H9 (cell line): ENCODE data around the gene TMEM161B. TPM values are rescaled to one million over a fixed set of nuclear protein-coding genes. Genes with fewer than 3 reads are reported as not detected.

Source experiments
- DNase-seq: peaks from one replicate; pipeline ENCODE4 v3.0.0-alpha.2; 2017
- H2AFZ ChIP-seq: one replicate; pipeline ENCODE4 v1.6.1; 2013; ENCODE audit warnings: mild to moderate bottlenecking, low read length, control low read depth, moderate library complexity
- H2AK5ac ChIP-seq: 2 replicates; pipeline ENCODE4 v1.6.1; 2013; ENCODE audit warnings: low read length, control low read depth, mixed read lengths; ENCODE audit not compliant: insufficient read length
- H2BK120ac ChIP-seq: one replicate; pipeline ENCODE4 v1.6.1; 2013; ENCODE audit warnings: low read depth, mild to moderate bottlenecking, low read length, control low read depth, inconsistent platforms; ENCODE audit not compliant: poor library complexity, severe bottlenecking
- H2BK12ac ChIP-seq: 2 replicates; pipeline ENCODE4 v1.6.1; 2013; ENCODE audit warnings: low read length, control low read depth, mixed read lengths, low read depth; ENCODE audit not compliant: insufficient read length
- H2BK15ac ChIP-seq: 2 replicates; pipeline ENCODE4 v1.6.1; 2013; ENCODE audit warnings: low read depth, low read length, control low read depth
- H2BK20ac ChIP-seq: one replicate; pipeline ENCODE4 v1.6.1; 2013; ENCODE audit warnings: low read depth, mild to moderate bottlenecking, low read length, control low read depth, inconsistent platforms; ENCODE audit not compliant: poor library complexity, severe bottlenecking
- H2BK5ac ChIP-seq: 2 replicates; pipeline ENCODE4 v1.6.1; 2013; ENCODE audit warnings: low read length, control low read depth, mixed read lengths; ENCODE audit not compliant: insufficient read length
- H3K14ac ChIP-seq: 2 replicates; pipeline ENCODE4 v1.6.1; 2013; ENCODE audit warnings: low read length, control low read depth; ENCODE audit not compliant: insufficient read depth
- H3K18ac ChIP-seq: 2 replicates; pipeline ENCODE4 v1.6.1; 2013; ENCODE audit warnings: low read depth, mild to moderate bottlenecking, mixed read lengths, low read length, control low read depth; ENCODE audit not compliant: insufficient read length
- H3K23ac ChIP-seq: 2 replicates; pipeline ENCODE4 v1.6.1; 2013; ENCODE audit warnings: low read length, control low read depth, mixed read lengths, low read depth; ENCODE audit not compliant: insufficient read length
- H3K23me2 ChIP-seq: 2 replicates; pipeline ENCODE4 v1.6.1; 2013; ENCODE audit warnings: low read depth, mild to moderate bottlenecking, mixed read lengths, low read length, control low read depth; ENCODE audit not compliant: insufficient read length, poor library complexity, severe bottlenecking
- H3K27ac ChIP-seq: 2 replicates; pipeline ENCODE4 v1.5.1; 2013; ENCODE audit warnings: low read length, control low read depth, mixed read lengths, low read depth; ENCODE audit not compliant: insufficient read length
- H3K27me3 ChIP-seq: 2 replicates; pipeline ENCODE4 v1.6.1; 2013; ENCODE audit warnings: low read length, control low read depth, inconsistent platforms; ENCODE audit not compliant: insufficient read depth
- H3K4ac ChIP-seq: 2 replicates; pipeline ENCODE4 v1.6.1; 2013; ENCODE audit warnings: low read depth, mild to moderate bottlenecking, control low read depth, inconsistent platforms, low read length, moderate library complexity
- H3K4me1 ChIP-seq: 2 replicates; pipeline ENCODE4 v1.6.1; 2013; ENCODE audit warnings: low read length, control low read depth, inconsistent platforms; ENCODE audit not compliant: insufficient read depth
- H3K4me2 ChIP-seq: 2 replicates; pipeline ENCODE4 v1.6.1; 2013; ENCODE audit warnings: low read length, control low read depth, mixed read lengths; ENCODE audit not compliant: insufficient read length, insufficient read depth
- H3K56ac ChIP-seq: 2 replicates; pipeline ENCODE4 v1.6.1; 2013; ENCODE audit warnings: low read depth, mild to moderate bottlenecking, mixed read lengths, low read length, control low read depth; ENCODE audit not compliant: insufficient read length
- H3K79me1 ChIP-seq: 2 replicates; pipeline ENCODE4 v1.6.1; 2013; ENCODE audit warnings: low read depth, mild to moderate bottlenecking, moderate library complexity, low read length, control low read depth, inconsistent platforms; ENCODE audit not compliant: insufficient read depth, poor library complexity, severe bottlenecking
- H3K79me2 ChIP-seq: 2 replicates; pipeline ENCODE4 v1.6.1; 2013; ENCODE audit warnings: low read length, control low read depth, inconsistent platforms; ENCODE audit not compliant: insufficient read depth
- H3K9ac ChIP-seq: 2 replicates; pipeline ENCODE4 v1.6.1; 2013; ENCODE audit warnings: low read length, control low read depth, mixed read lengths; ENCODE audit not compliant: insufficient read length; ENCODE audit errors: extremely low read depth
- H3K9me3 ChIP-seq: one replicate; pipeline ENCODE4 v1.6.1; 2013; ENCODE audit warnings: low read depth, low read length, inconsistent platforms; ENCODE audit not compliant: control insufficient read depth
- H3T11ph ChIP-seq: one replicate; pipeline ENCODE4 v1.6.1; 2013; ENCODE audit warnings: mild to moderate bottlenecking, low read length, control low read depth, inconsistent platforms
- H4K20me1 ChIP-seq: one replicate; pipeline ENCODE4 v1.6.1; 2013; ENCODE audit not compliant: control insufficient read depth, insufficient read length, insufficient read depth
- H4K5ac ChIP-seq: 2 replicates; pipeline ENCODE4 v1.6.1; 2013; ENCODE audit warnings: low read depth, mild to moderate bottlenecking, mixed read lengths, low read length, control low read depth; ENCODE audit not compliant: insufficient read length
- H4K8ac ChIP-seq: replicated peaks from 2 replicates; pipeline ENCODE4 v1.6.1; 2013; ENCODE audit warnings: low read length, control low read depth, mixed read lengths, low read depth; ENCODE audit not compliant: insufficient read length
- H4K91ac ChIP-seq: 2 replicates; pipeline ENCODE4 v1.6.1; 2013; ENCODE audit warnings: low read depth, mild to moderate bottlenecking, moderate library complexity, mixed read lengths, low read length, control low read depth; ENCODE audit not compliant: insufficient read length
- H3K27ac Mint-ChIP-seq, 3 experiments: 2 replicates in 2 of 3; 3 replicates in 1 of 3; pipeline ENCODE4 v1.8.0; 2020 to 2021; ENCODE audit warnings: mixed read lengths in 3 of 3, mild to moderate bottlenecking in 1 of 3, moderate library complexity in 1 of 3
- H3K27me3 Mint-ChIP-seq: 2 replicates; pipeline ENCODE4 v1.8.0; 2021; ENCODE audit warnings: low read depth, mild to moderate bottlenecking, moderate library complexity, mixed read lengths
- H3K36me3 Mint-ChIP-seq, 3 experiments: 2 replicates in 2 of 3; 3 replicates in 1 of 3; pipeline ENCODE4 v1.8.0; 2020 to 2021; ENCODE audit warnings: low read depth in 3 of 3, mixed read lengths in 3 of 3; ENCODE audit not compliant: insufficient read depth in 1 of 3
- H3K4me1 Mint-ChIP-seq, 2 experiments: 2 replicates each; pipeline ENCODE4 v1.8.0; 2020; ENCODE audit warnings: mixed read lengths in 2 of 2
- H3K4me3 Mint-ChIP-seq, 2 experiments: 2 replicates in 1 of 2; 3 replicates in 1 of 2; pipeline ENCODE4 v1.8.0; 2020 to 2021; ENCODE audit warnings: mild to moderate bottlenecking in 2 of 2, mixed read lengths in 2 of 2, moderate library complexity in 1 of 2
- H3K9me3 Mint-ChIP-seq, 2 experiments: 2 replicates in 1 of 2; 3 replicates in 1 of 2; pipeline ENCODE4 v1.8.0; 2020; ENCODE audit warnings: mild to moderate bottlenecking in 2 of 2, mixed read lengths in 2 of 2, moderate library complexity in 1 of 2
- CTCF ChIP-seq: fragments of 200-600 bp; sonication (generic); conservative IDR thresholded peaks from 3 replicates; pipeline ENCODE4 v1.8.0; 2021; ENCODE audit warnings: antibody characterized with exemption, mild to moderate bottlenecking
- WGBS: extraction: QIAGEN DNeasy Blood & Tissue Kit; methylation state at CpG from one replicate; pipeline ENCODE4 v1.1.7; 2013; ENCODE audit warnings: missing lambda C conversion rate, low lambda C conversion rate, mixed read lengths; ENCODE audit not compliant: insufficient read length; ENCODE audit errors: extremely low coverage; 5-methylcytosine and 5-hydroxymethylcytosine counted together
- total RNA-seq: library from RNA; stranded (reverse); gene quantifications from 2 replicates; pipeline ENCODE4 v1.2.1, GENCODE V29; 2021

The TMEM161B gene
- total RNA-seq, 1 experiment from 2014 or later: 17.9 TPM

DNA sequence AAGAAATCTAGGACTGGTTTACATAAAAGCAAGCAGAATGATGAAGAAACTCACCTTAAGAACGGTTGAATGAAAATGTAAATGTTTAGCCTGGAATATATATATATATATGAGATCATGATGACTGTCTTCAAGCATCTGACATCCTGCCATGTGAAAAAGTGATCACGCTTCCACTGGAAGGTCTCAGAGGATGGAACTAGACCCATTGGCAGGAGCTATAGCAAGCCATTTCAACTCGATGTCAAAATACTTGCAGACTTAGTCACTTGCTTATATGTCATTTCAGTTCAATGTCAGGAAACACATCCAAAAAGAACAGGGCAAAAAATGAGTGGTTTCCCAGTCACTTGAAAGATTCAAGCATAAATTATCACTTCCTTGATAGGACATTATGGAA lies 22.2 kb upstream of the TMEM161B start:
- no peak overlapping the region for H3K14ac ChIP-seq
- peaks cover 0 to 13% (median 10%) of the 10 kb centered on the region in 3 experiments; a peak in 5 of 7 replicates for H3K36me3 Mint-ChIP-seq
- H3K9me3 ChIP-seq: no peaks in the 10 kb centered on the region

More for the DNA sequence above, 22.2 kb upstream of the TMEM161B start:
- Histone ChIP-seq H3T11ph (no peak overlapping the region), H4K5ac (no peak overlapping the region), H3K79me1 (no peaks in the 10 kb centered on the region), H3K27me3 (no peaks in the 10 kb centered on the region), H3K79me2 (no peaks in the 10 kb centered on the region), H3K9ac (no peak overlapping the region), H3K4me2 (no peak overlapping the region), H2AFZ (no peak overlapping the region), H3K4ac (no peak overlapping the region), H3K18ac (no peak overlapping the region), H4K8ac (no peak overlapping the region), H3K4me1 (no peaks in the 10 kb centered on the region), H3K27ac (no peak overlapping the region), H2BK5ac (no peak overlapping the region), H4K91ac (no peak overlapping the region), H2BK20ac (no peak overlapping the region), H2AK5ac (no peak overlapping the region), H3K56ac (no peak overlapping the region), H2BK15ac (no peak overlapping the region), H3K23me2 (no peaks in the 10 kb centered on the region), H4K20me1 (no peaks in the 10 kb centered on the region), H3K23ac (no peak overlapping the region), H2BK120ac (no peak overlapping the region), H2BK12ac (no peak overlapping the region)
- no CpG with 5 or more reads among the region's 3 CpGs for WGBS
- no peak for DNase-seq
- H3K9me3 Mint-ChIP-seq: no peaks in the 10 kb centered on the region; a peak in 1 of 5 replicates
- no peaks in the 10 kb centered on the region for H3K27me3 Mint-ChIP-seq
- no peak overlapping the region for H3K4me3 Mint-ChIP-seq
- H3K27ac Mint-ChIP-seq: peak overlapping the region in 1 of 3 experiments; percentile 70; a peak in 1 of 7 replicates
- no peak for TF ChIP-seq CTCF
- H3K4me1 Mint-ChIP-seq: peaks cover 7% of the 10 kb centered on the region in 2 experiments
